ENCODE data around the gene SPG21.

The SPG21 gene

DNA sequence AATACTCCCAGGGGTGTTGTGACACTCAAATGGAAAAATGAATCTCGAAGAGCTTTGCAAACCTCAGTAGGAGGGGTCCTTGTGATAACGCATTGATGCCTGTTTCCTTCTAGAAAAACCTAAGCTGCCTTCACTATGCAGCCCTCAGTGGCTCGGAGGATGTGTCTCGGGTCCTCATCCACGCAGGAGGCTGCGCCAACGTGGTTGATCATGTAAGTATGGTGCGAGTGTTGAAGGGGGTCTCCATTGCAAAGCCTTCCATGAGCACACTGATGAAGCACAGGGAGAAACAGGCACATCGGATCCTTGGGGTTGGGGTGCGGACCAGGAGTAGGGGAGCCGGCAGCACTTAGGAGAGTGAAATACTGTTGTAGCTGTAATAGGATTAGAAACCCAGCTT, 55.7 kb downstream of the SPG21 start:
- TF ChIP-seq, protein P1, sequence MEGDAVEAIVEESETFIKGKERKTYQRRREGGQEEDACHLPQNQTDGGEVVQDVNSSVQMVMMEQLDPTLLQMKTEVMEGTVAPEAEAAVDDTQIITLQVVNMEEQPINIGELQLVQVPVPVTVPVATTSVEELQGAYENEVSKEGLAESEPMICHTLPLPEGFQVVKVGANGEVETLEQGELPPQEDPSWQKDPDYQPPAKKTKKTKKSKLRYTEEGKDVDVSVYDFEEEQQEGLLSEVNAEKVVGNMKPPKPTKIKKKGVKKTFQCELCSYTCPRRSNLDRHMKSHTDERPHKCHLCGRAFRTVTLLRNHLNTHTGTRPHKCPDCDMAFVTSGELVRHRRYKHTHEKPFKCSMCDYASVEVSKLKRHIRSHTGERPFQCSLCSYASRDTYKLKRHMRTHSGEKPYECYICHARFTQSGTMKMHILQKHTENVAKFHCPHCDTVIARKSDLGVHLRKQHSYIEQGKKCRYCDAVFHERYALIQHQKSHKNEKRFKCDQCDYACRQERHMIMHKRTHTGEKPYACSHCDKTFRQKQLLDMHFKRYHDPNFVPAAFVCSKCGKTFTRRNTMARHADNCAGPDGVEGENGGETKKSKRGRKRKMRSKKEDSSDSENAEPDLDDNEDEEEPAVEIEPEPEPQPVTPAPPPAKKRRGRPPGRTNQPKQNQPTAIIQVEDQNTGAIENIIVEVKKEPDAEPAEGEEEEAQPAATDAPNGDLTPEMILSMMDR (IDR thresholded peaks at IDR 0.05; ENCODE audit: poor library complexity, severe bottlenecking), result no peak
- H3K27ac ChIP-seq (ENCODE audit: poor library complexity, severe bottlenecking), result no peak overlapping the region
- H3K27me3 ChIP-seq (ENCODE audit: insufficient read depth, poor library complexity, severe bottlenecking), result no peaks in the 10 kb centered on the region
- no peak overlapping the region for H3K4me3 ChIP-seq (ENCODE audit: severe bottlenecking)
- no peaks in the 10 kb centered on the region for H3K36me3 ChIP-seq (ENCODE audit: low read depth)
- peaks cover 4% of the 10 kb centered on the region for H3K4me1 ChIP-seq (ENCODE audit: insufficient read depth, poor library complexity, severe bottlenecking)
- DNase-seq (ENCODE audit: low spot score) (peak; percentile 43), ATAC-seq (ENCODE audit: low read depth) (no peak)
- H3K9me3 ChIP-seq (ENCODE audit: severe bottlenecking), result no peaks in the 10 kb centered on the region

DNA sequence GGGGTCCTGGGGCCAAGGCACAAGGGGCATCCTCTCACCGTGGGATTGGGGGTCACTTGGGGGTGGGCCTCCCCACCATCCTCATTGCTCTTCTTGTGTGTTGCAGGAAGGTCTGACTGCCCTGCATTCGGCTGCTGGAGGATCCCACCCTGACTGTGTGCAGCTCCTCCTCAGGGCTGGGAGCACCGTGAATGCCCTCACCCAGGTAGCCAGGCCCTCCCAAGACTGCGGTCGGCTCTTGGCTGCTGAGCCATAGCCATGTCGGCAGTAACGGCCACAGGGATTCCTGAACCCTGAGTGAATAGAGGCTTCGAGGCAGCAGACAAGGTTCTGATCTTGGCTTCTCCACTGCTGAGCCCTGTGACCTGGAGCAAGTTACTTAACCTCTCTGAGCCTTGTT, 58.3 kb downstream of the SPG21 start:
- H3K4me3 ChIP-seq (ENCODE audit: severe bottlenecking), result no peak overlapping the region
- H3K36me3 ChIP-seq (ENCODE audit: low read depth), result no peaks in the 10 kb centered on the region
- DNase-seq (ENCODE audit: low spot score) (peak; percentile 51), ATAC-seq (ENCODE audit: low read depth) (no peak)
- H3K27ac ChIP-seq (ENCODE audit: poor library complexity, severe bottlenecking), result no peak overlapping the region
- no peaks in the 10 kb centered on the region for H3K27me3 ChIP-seq (ENCODE audit: insufficient read depth, poor library complexity, severe bottlenecking)
- no peaks in the 10 kb centered on the region for H3K9me3 ChIP-seq (ENCODE audit: severe bottlenecking)
- H3K4me1 ChIP-seq (ENCODE audit: insufficient read depth, poor library complexity, severe bottlenecking), result no peaks in the 10 kb centered on the region
- TF ChIP-seq, protein P1 (IDR thresholded peaks at IDR 0.05; ENCODE audit: poor library complexity, severe bottlenecking), result no peak

DNA sequence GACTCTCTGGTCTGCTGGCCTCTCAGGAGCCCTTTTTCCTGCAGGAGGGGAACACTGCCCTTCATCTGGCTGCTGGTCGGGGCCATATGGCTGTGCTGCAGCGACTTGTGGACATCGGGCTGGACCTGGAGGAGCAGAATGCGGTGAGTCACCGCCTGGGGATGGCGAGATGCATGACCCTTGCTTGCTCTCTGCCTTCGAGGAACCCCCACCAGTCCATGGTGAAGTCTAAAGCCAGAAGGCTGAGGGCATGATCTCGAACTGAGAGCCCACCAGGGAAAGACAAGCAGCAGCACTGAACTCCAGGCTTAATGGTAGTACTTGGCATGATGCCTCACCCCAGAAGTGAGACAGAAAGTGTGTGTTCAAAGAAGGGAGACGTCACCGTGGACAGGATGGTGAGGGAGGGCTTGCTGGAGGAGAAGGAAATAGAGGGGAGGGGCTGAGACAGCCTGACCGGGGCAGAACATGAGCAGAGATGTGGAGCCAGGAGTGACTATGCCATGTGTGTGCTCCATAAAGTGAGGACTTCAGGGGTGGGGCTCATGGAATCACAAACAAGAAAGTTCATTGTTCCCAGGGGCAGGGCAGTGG, 58.8 kb downstream of the SPG21 start:
- no peaks in the 10 kb centered on the region for H3K9me3 ChIP-seq (ENCODE audit: severe bottlenecking)
- TF ChIP-seq, protein P1 (IDR thresholded peaks at IDR 0.05; ENCODE audit: poor library complexity, severe bottlenecking), result no peak
- no peaks in the 10 kb centered on the region for H3K4me1 ChIP-seq (ENCODE audit: insufficient read depth, poor library complexity, severe bottlenecking)
- H3K27me3 ChIP-seq (ENCODE audit: insufficient read depth, poor library complexity, severe bottlenecking), result no peaks in the 10 kb centered on the region
- H3K36me3 ChIP-seq (ENCODE audit: low read depth), result no peaks in the 10 kb centered on the region
- H3K4me3 ChIP-seq (ENCODE audit: severe bottlenecking), result no peak overlapping the region
- 0 out of 3 replicates have a peak, but pooled peaks have one; percentile 32 for ATAC-seq (ENCODE audit: low read depth)
- H3K27ac ChIP-seq (ENCODE audit: poor library complexity, severe bottlenecking), result no peak overlapping the region
- DNase-seq (ENCODE audit: low spot score), result peak; percentile 64

DNA sequence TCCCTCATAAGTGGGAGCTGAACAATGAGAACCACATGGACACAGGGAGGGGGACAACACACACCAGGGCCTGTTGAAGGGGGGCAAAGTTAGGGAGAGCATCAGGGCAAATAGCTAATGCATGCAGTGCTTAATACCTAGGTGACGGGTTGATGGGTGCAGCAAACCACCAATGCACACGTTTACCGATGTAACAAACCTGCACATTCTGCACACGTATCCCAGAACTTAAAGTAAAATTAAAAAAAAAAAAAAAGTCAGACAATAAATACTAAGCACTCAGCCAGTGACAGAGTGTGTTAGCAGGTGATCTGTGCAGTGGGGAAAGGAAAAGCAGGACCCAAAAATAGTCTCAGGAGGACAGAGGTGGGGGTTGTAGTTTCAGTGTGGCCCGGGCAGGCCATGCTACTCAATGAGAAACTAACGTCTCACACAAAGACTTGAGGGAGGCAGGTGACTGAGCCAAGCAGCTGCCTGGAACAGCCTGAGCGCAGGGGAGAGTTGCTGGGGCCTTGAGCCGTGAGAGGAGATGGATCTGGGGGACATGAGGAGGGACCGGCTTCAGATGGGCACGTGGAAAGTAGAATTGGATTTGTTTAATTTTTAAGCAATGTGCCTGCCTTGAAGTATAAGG, 59.6 kb downstream of the SPG21 start:
- Histone ChIP-seq H3K4me1 (ENCODE audit: insufficient read depth, poor library complexity, severe bottlenecking) (no peaks in the 10 kb centered on the region), H3K36me3 (ENCODE audit: low read depth) (no peaks in the 10 kb centered on the region), H3K4me3 (ENCODE audit: severe bottlenecking) (no peak overlapping the region), H3K27ac (ENCODE audit: poor library complexity, severe bottlenecking) (no peak overlapping the region), H3K9me3 (ENCODE audit: severe bottlenecking) (no peaks in the 10 kb centered on the region), H3K27me3 (ENCODE audit: insufficient read depth, poor library complexity, severe bottlenecking) (no peaks in the 10 kb centered on the region)
- DNase-seq (ENCODE audit: low spot score) (peak; percentile 30), ATAC-seq (ENCODE audit: low read depth) (no peak)
- TF ChIP-seq, protein P1 (IDR thresholded peaks at IDR 0.05; ENCODE audit: poor library complexity, severe bottlenecking), result no peak

DNA sequence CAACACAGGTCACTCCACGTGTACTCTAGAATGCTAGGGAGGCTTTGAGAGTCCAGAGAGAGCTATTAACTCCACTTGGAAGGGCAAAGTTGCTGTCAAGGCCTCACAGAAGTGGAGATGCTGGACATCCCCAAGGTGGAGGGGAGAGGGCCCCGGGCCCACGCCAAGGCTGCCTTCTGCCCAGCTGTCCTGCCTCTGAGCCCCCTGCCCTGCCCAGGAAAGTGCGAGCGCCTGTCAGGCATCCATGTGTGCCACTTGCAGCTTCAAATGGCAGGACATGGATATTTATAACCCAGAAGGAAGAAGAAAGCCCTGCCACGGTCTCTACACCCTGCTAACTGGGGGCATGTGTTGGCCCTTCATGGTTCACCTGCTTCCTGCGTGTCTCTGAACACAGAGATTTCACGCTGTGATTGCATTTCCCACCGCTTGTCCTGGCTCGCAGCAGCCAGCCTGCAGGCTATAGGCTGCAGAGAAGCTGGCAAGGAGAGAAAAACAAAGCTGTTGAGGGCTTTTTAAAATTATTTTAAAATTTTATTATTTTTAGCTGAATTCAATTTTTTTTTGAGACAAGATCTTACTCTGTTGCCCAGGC, 61.0 kb downstream of the SPG21 start:
- no peak for ATAC-seq (ENCODE audit: low read depth)
- H3K27ac ChIP-seq (ENCODE audit: poor library complexity, severe bottlenecking), result no peak overlapping the region
- H3K4me3 ChIP-seq (ENCODE audit: severe bottlenecking), result no peak overlapping the region
- DNase-seq (ENCODE audit: low spot score), result peak; percentile 41
- TF ChIP-seq, protein P1 (IDR thresholded peaks at IDR 0.05; ENCODE audit: poor library complexity, severe bottlenecking), result no peak
- no peaks in the 10 kb centered on the region for H3K36me3 ChIP-seq (ENCODE audit: low read depth)
- no peaks in the 10 kb centered on the region for H3K9me3 ChIP-seq (ENCODE audit: severe bottlenecking)
- no peaks in the 10 kb centered on the region for H3K27me3 ChIP-seq (ENCODE audit: insufficient read depth, poor library complexity, severe bottlenecking)
- no peaks in the 10 kb centered on the region for H3K4me1 ChIP-seq (ENCODE audit: insufficient read depth, poor library complexity, severe bottlenecking)

Measured in RWPE2 (cell line).